HTERT RPE-1 (cell line): ENCODE measurements around the gene CEMIP2.
"Not testable (repeated sequence)": the region's sequence is repeated elsewhere in the genome, so short reads cannot be mapped to it uniquely, and the experiment has no call there.

Source experiments
- in situ Hi-C: fragments of 300-500 bp; cut with MboI; formaldehyde crosslinking; loops from 4 replicates; pipeline ENCODE4 v1.14.3; 2020; ENCODE audit warnings: low sequenced_read_pairs

Gene CEMIP2

DNA sequence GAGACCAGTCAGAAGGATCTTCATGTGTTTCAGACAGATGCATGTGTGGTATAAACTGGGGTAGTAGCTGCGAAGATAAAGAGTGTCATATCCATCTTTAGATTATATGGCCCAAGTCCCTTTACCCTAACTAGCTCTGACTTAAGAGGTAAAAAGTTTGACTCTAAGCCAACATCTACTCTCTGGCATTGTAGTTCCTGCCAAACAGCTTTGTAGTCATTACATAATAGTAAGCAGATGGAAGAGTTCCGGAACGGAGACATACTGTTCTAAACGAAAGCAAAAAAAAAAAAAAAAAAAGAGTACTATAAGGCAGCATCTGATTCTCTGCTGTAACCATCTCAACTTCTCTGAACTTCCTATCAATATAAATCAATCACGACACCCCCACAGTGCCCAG, 48.8 kb downstream of the CEMIP2 start:
- in situ Hi-C loops = no loop called here

GRCh38 chr9:71719088-71719487, 49.2 kb downstream of the CEMIP2 start:
- in situ Hi-C loops = no loop called here

DNA sequence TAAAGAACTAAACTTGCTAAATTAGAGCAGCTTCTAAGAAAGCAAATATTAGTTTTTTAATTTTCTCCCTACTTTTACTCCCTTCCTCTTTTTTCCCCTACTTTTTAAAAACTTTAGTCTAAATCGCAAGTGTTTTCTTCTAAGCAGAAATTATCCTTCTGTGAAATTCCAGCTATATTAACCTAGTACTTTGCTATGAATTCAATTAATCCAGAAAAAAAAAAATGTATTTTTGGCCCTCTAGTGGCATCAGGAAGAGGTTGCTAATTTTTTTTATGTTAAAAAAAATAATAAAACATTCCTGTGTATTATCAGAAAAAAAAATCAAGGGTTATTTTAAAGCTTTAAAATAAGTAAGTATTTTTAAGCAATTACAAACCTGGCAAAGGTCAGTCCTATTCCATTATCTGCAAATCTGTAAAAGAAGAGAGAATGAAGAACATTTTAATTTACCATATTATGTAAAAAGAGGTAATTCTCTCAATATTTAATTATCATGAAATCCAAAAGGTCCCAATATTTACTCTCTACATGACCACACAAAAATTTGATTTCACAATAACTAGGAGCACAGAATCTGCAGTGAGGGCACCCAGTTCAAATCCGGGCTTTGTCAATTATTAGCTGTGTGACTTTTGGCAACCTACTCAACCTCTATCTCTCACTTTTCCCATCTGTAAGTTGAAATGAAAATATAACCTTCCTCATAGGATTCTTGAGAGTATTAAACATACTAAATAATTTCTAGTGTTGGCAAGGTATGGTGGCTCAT, 52.0 kb downstream of the CEMIP2 start:
- in situ Hi-C loops = no loop called here

DNA sequence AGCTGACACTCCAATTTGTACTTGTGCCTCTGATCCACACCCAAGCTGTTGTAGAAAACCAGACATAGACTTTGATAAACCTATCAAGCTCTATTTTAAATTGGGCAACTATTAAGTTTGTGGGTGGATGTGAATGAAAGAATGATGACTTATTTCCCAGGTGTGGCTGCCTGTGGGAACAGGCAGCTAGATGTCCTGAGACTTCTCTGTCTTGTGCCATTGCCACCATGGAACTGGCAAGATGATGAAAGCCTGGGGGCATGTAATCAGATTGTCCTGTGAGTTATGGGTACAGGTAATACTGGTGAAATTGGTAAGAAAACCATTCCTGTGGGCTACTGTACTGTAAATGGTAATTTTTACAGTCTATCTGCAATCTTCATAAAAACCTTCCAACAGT, 57.5 kb downstream of the CEMIP2 start:
- in situ Hi-C loops = no loop called here

DNA sequence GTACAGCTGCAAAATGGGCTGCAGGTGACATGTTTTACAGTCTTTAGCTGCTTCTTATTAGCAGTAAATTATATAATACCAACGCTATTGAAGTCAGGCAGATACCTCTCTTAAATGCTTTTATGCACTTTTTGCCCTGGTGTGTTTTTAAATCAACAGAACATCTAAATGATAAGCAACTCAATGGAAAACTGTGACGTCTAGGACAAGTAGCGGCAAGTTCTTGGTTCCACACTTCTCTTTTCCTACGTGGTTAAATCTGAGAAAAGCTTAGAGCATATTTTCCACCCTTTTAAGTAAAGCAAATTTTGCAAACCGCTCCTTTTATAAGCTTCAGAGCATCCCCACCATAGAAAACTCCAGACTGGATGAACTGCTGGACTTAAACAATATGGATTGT, 58.1 kb downstream of the CEMIP2 start:
- in situ Hi-C loops = no loop called here

DNA sequence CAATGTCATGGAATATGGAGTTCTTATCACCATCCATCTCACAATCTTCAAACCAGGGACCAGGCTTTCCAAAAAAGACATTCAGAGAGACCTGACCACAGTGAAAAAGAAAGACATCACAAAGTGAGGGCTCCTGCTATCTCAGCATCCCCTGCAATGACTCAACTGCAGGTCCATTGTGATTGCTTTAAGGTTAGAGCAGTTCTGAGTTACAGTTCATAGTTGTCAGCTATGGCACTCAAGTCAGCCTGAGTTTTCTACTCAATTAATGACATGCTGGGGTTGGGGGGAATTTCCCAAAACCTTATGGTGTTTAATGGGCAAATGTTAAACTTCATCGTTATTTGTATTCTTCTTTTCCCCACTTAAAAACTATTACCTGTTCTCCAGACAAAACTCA, 58.9 kb downstream of the CEMIP2 start:
- in situ Hi-C loops = no loop called here

- in situ Hi-C loops = no loop called here
Observed at GRCh38 chr9:71706176-71706575, 62.1 kb downstream of the CEMIP2 start.

DNA sequence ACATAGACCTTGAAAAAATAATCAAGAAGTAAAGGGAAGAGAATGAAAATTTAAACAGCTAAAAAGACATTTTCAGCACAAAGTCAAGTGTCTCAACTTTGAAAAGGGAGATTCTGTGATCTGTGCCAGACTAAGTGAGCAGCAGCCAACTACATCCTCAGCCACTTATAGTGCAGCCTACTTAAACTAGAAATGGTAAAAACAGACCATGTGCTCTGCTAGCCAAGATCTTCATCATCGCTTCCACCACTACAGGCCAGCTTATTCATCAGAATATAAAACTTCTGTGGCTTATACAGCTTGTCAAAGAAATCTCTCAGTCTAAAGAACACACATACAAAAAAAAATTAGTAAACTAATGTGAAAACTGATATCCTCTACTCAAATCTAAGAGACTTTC, 63.5 kb downstream of the CEMIP2 start:
- in situ Hi-C loops = no loop called here

DNA sequence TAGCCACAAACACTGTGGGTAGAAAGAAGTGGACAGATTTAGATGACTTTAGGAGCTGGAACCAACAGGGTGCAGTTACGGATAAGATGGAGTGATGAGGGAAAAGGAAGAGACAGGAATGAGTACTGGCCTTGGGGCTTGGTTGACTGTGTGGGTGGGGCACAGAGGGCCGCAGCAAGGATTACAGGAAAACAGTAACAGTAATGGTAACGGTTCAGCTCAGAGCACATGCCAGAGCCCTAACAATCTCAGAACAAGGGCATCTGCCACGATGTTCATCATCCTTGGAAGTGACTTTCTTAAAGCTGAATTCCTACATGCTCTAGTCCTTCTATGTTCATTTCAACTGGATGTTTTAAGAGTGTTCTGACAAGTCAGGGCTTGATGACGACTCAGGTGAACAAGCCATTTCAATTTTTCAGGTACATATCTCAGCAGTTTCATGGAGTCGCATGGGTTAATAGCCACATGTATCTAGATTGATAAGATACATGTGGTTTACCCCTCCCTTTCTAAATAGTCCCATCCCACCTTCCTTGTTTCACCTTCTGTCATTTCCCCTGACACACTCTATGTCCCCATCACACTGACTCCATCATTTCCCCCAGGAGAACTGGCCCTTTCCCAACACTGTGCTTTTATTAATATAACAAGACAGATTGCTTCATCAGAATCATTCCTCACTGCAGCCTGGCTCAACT, 65.0 kb downstream of the CEMIP2 start:
- in situ Hi-C loops = no loop called here

GRCh38 chr9:71697882-71698281, 70.4 kb downstream of the CEMIP2 start:
- in situ Hi-C loops = no loop called here

- in situ Hi-C loops = no loop called here
Observed at GRCh38 chr9:71694332-71694731, 74.0 kb downstream of the CEMIP2 start.

- in situ Hi-C loops = no loop called here
Observed at GRCh38 chr9:71693607-71694006, 74.7 kb downstream of the CEMIP2 start.

DNA sequence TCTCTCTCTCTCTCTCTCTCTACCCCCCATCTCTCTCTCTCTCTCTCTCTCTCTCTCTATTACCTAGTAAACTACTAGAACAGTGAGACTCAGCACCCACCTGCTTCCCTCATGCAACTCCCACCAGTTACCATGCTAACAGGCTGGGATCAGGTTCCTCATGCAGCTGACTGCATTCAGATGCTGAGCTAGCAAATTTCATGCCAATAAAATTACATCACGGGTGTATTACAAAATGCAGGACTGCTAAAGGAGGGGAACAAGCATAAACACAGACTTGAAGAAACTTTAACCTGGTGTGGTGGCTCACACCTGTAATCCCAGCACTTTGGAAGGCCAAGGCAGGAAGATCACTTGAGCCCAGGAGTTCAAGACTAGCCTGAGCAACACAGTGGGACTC, 76.0 kb downstream of the CEMIP2 start:
- in situ Hi-C loops = no loop called here

- in situ Hi-C loops = not testable (repeated sequence)
Observed at GRCh38 chr9:71691576-71691975, 76.7 kb downstream of the CEMIP2 start.

GRCh38 chr9:71690689-71691435, 77.5 kb downstream of the CEMIP2 start:
- in situ Hi-C loops = no loop called here

- in situ Hi-C loops = no loop called here
Observed at GRCh38 chr9:71690063-71690688, 78.1 kb downstream of the CEMIP2 start.

DNA sequence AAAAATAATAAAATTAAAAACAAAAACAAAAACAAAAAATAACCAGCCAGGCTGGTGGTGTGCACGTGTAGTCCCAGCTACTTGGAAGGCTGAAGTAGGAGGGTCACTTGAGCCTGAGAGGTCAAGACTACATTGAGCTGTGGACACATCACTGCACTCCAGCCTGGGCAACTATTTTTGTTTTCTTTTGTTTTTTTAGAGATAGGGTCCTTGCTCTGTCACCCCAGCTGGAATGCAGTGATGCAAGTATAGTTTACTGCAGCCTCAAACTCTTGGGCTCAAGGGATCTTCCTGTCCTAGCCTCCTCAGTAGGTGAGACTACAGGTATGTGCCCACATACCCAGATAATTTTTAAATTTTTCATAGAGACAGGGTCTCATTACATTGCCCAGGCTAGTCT, 80.6 kb downstream of the CEMIP2 start:
- in situ Hi-C loops = no loop called here

GRCh38 chr9:71685988-71686387, 82.3 kb downstream of the CEMIP2 start:
- in situ Hi-C loops = no loop called here

DNA sequence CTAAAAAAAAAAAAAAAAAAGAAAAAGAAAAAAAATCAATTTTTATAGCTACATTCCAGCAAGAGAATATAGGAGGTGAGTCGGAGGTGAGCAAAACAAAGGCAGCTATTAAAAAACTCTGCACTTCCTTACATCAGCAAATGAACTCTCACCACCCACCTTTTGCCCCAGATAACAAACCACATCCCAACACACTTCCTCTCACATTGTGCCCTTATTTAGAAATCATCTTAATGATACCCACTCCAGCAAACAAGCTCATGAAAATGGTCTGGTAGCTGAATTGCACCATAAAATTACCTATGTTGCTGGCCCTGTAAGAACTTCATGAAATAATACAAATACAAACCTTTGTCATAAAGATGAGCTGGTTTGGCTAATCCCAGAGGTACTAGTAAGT, 82.9 kb downstream of the CEMIP2 start:
- in situ Hi-C loops = no loop called here

- in situ Hi-C loops = no loop called here
Observed at GRCh38 chr9:71684566-71684965, 83.7 kb downstream of the CEMIP2 start.

- in situ Hi-C loops = no loop called here
Observed at GRCh38 chr9:71683598-71684235, 84.6 kb downstream of the CEMIP2 start.
